HG03432 (cell line): ENCODE results near the gene DGKE.

ENCODE experiments used
- ATAC-seq: cut with Tn5 transposase; IDR thresholded peaks from one replicate; pipeline ENCODE4 v1.9.1; 2021; ENCODE audit warnings: mild to moderate bottlenecking, moderate library complexity; ENCODE audit not compliant: unreplicated experiment

The DGKE gene

DNA sequence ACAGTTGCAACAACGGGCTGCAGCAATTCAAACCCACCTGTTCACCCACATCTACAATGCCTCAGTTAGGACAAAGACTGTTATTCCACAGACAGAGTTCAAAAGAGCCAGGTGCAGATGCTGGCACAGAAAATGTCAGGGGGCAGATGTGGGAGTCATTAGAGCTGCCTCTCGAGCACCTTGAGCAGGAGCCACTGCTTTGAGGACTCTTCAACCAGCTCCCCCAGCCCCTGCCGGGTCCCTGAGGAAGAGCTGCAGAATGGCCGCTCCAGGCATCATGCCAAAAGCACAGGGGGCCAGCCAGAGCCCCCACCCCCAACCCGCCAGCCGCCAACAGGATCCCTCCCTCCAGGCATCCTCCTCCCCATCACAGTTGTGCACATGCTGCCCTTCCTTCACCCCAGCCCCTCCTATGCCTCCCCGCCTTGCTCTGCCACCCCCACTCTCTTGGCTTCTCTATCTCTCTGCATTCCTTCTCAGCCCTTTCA, 21.0 kb upstream of the DGKE start:
- no peak for ATAC-seq

DNA sequence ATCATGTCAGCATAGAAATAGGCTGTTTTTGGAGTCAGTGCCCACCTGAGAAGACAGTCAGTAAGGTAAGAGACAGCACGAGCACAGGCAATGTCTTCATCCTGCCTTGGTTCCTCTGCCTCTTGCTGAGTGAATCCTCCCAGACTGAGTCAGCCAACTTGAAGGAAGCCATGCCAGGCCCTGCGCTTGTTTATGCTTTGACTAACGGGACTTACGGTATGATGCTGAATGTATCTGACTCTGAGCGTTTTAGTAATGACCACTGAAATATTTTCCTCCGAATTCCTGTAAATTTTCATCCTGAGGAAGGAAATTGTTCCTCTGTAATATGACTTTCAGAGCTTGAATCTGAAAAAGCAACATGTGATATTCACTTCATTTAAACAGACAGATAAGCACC, 18.2 kb upstream of the DGKE start:
- ATAC-seq = no peak

DNA sequence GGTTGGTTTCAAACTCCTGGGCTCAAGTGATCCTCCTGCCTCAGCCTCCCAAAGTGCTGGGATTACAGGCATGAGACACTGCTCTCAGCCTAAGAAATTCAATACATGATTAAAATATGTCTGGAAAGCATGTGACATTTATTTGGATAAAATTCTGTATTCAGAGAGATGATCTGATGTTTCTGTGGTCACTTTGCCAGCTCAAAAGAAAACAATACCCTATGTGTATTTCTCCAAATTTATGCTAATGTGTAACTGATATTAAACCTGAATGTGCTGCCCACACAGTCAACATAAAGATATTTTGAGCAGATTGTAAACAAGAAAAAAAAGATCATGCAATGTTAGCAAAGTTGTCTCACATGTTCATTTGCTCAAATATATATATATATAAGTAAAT, 16.9 kb upstream of the DGKE start:
- no peak for ATAC-seq

DNA sequence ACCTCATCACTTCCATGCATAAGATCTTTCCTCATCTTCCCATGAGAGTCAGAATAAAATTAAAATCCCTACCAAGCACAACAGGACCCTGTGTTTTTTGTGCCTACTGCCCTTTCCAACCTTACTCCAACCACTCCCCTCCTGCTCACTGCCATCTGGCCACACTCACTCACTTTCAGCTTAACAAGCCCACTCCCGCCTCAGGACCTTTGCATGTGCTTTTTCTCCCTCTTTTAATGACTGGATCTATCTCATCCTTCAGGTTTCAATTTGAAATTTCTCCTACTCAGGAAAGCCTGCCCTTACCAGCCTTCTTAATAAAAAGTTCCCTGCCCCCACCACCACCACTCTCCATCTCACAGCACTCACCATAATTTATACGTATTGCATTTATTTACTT, 14.9 kb upstream of the DGKE start:
- no peak for ATAC-seq

- peak; percentile 88 for ATAC-seq
Observed at GRCh38 chr17:56819431-56820145, 14.4 kb upstream of the DGKE start.

DNA sequence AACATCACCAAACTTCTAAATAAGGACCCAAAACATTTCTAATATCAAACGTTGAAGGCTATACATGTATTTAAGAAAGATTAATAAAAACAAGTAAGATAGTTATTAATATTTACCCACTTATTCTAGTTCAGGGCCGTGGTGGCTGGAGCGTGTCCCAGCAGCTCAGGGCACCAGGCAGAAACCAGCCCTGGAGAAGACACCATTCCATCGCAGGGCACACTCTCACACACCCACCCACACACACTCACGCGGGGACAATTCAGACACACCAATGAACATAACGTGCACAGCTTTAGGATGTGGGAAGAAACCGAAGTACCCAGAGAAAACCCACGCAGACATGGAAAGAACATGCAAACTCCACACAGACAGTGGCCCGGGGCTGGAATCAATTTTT, 13.7 kb upstream of the DGKE start:
- ATAC-seq = no peak

GRCh38 chr17:56821847-56822534, 12.0 kb upstream of the DGKE start:
- ATAC-seq = no peak

- ATAC-seq = no peak
Observed at GRCh38 chr17:56822725-56823124, 11.2 kb upstream of the DGKE start.

- ATAC-seq = no peak
Observed at GRCh38 chr17:56823848-56824247, 10.1 kb upstream of the DGKE start.

GRCh38 chr17:56824503-56824902, 9.4 kb upstream of the DGKE start:
- ATAC-seq = no peak

- no peak for ATAC-seq
Observed at GRCh38 chr17:56826611-56827414, 7.1 kb upstream of the DGKE start.

- no peak for ATAC-seq
Observed at GRCh38 chr17:56830726-56831368, 3.1 kb upstream of the DGKE start.

DNA sequence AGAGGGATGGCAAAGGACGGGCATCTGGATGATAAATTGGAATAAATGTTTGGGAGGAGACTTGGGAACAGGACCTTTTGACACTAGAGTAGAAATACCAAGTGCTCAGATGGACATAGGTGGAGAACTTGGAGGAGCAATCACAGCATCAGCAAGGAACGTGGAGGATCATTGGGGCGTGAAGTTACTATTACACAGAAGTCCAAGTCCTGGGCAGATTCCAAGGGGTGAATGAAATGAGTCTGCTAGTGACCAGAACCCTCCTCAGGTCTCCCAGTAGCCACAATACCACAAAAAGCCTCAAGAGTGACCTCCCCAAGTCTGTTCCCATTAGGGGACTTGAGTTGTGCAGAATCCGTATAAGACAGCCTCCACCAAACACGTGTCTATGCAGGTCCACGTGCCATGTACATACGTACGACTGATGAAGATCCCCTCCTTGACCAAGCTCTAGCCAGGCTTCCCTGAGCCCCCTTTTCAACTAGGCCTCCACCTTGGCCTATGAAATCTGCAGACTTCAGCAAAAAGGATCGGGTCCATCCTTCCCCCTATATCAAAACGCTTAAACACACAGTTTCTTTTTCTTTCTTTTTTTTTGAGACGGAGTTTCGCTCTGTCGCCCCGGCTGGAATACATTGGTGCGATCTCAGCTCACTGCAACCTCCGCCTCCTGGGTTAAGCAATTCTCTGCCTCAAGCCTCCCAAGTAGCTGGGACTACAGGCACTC, 2.4 kb upstream of the DGKE start:
- ATAC-seq = no peak

- ATAC-seq = no peak
Observed at GRCh38 chr17:56832446-56832845, 1.5 kb upstream of the DGKE start.

DNA sequence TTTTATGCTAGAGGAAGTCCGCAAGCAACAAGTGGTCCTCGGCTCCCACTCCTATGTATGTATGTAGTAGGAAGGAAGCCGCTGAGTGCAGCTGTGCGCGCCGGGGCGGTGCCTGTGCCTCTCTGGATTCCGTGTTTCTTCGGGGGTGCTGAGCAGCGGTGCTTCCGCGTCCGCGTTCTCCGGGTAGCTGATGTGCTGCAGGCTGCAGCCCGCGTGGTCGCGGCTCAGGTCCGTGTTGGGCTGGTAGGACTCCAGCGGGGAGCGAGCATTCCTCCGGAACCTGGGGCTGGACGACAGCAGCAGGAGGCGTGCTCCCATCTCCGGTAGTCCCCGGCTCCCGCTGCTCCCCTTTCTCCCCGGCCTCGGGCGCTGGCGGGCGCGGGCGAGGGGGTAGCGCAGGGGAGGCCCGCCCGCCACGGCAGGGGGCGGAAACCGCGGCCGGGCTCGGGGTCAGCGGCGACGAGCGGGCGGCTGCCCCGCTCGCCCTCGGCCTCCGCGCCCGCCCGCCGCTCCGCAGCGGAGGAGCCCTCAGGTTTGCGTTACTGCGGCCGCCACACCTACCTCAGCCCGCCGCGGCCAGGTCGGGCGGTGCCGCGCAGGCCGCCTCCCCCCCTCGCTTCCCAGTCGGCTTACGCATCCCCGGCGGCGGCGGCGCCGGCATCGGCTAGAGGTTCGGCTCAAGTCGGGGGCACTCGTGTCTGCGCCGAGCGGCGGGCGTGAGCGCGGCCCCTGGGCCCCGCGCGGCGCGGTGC, 718 bp upstream of the DGKE start:
- ATAC-seq = peak; percentile 61

- peak; percentile 30 for ATAC-seq
Observed at GRCh38 chr17:56834380-56835263, 671 bp downstream of the DGKE start.

GRCh38 chr17:56835264-56835585, 1.3 kb downstream of the DGKE start:
- ATAC-seq = no peak

- ATAC-seq = no peak
Observed at GRCh38 chr17:56838687-56839086, 4.7 kb downstream of the DGKE start.

GRCh38 chr17:56842577-56842976, 8.6 kb downstream of the DGKE start:
- ATAC-seq = no peak
